ENCODE data around the gene CDY1B.
"Not testable (repeated sequence)": the region's sequence is repeated elsewhere in the genome, so short reads cannot be mapped to it uniquely, and the experiment has no call there.

CDY1B gene, protein sequence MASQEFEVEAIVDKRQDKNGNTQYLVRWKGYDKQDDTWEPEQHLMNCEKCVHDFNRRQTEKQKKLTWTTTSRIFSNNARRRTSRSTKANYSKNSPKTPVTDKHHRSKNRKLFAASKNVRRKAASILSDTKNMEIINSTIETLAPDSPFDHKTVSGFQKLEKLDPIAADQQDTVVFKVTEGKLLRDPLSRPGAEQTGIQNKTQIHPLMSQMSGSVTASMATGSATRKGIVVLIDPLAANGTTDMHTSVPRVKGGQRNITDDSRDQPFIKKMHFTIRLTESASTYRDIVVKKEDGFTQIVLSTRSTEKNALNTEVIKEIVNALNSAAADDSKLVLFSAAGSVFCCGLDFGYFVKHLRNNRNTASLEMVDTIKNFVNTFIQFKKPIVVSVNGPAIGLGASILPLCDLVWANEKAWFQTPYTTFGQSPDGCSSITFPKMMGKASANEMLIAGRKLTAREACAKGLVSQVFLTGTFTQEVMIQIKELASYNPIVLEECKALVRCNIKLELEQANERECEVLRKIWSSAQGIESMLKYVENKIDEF
- long read RNA-seq, donor 1: 0 reads
- long read RNA-seq, donor 2: 0 reads
- long read RNA-seq, donor 3: 0 reads
- long read RNA-seq, donor 4: 0 reads
- long read RNA-seq, donor 5: 0 reads
- long read RNA-seq, donor 6: 0 reads
- long read RNA-seq, donor 7: 0 reads
- long read RNA-seq, donor 8: 0 reads

- not testable (repeated sequence) for DNase-seq
These were observed at the start of gene CDY1B for GRCh38 chrY:24047919-24048318. Gene CDY1B, minus strand, starts transcription at chrY:24048019. Its CDS starts 331 bp downstream, at chrY:24047688.

- DNase-seq: not testable (repeated sequence)
These were observed 1.7 kb upstream of the CDY1B start for GRCh38 chrY:24049525-24049924.

DNA sequence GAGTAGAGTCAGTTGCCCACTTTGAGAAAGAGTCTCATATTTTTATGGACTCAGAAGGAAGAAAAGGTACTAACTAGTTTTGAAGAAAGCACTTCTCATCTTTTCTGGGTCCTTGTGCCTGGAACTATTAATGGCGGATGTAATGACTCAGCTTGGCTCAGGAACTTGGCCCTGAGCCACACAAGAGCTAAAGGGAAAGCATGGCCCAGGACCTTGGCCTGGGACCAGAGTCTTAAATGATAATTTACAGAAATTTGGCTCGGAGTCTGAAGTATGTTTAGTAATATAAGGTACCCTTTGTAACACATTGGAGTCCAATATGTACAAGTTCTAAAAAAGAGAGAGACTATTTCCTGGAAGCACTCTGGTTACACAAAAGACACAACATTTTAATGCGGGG lies 4.6 kb downstream of the CDY1B start:
- DNase-seq: not testable (repeated sequence)

GRCh38 chrY:24039008-24039718 lies 8.7 kb downstream of the CDY1B start:
- DNase-seq: not testable (repeated sequence)

- DNase-seq: not testable (repeated sequence)
These were observed 21.4 kb downstream of the CDY1B start for GRCh38 chrY:24026212-24027103.
